GM21737 (cell line): ENCODE data around the gene RNFT1.
"Not testable (repeated sequence)": the region's sequence is repeated elsewhere in the genome, so short reads cannot be mapped to it uniquely, and the experiment has no call there.

ENCODE experiments used
- ATAC-seq: cut with Tn5 transposase; IDR thresholded peaks from one replicate; pipeline ENCODE4 v1.9.1; 2021; ENCODE audit warnings: mild to moderate bottlenecking, moderate library complexity; ENCODE audit not compliant: unreplicated experiment

The RNFT1 gene, protein sequence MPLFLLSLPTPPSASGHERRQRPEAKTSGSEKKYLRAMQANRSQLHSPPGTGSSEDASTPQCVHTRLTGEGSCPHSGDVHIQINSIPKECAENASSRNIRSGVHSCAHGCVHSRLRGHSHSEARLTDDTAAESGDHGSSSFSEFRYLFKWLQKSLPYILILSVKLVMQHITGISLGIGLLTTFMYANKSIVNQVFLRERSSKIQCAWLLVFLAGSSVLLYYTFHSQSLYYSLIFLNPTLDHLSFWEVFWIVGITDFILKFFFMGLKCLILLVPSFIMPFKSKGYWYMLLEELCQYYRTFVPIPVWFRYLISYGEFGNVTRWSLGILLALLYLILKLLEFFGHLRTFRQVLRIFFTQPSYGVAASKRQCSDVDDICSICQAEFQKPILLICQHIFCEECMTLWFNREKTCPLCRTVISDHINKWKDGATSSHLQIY

DNA sequence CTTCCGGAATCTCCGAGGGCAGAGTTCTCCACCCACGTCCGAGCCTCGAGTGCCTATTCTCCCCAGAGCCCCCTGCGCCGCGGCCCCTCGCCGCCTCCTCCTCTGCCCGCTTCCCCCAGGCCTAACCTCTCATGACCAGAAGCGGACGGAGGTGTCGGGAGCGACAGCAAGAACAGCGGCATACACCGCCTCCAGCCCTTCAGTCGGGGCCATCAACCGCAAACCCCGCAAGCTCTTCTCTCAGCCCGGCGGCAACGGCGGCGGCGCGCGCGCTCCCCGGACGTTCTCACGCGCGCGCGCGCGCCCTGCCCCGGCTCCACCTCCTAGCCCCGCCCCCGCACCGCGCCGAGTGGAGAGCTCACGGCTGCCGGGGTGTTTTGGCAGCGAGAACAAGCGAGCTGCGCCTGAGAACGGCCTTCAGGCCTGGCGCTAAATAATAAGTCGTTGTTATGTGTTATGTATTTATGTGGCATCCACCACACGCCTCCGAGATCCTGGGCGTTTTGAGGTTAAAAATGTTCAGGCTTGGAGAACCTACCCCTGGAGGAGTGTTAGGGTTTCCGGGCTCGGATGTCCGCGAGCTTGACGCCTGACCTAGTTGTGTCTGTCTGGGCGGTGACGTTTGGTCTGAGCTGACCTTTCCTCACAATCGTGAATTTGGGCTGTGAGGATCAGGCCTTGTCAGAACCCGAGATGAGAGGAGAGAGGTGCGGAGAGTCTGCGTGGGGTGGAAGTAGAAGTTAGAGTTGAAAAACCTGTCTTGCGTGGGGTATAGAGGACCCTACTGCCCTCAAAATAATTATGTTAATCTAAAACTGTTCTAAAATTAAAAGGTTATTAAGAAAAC, at the start of gene RNFT1:
Gene RNFT1, minus strand, starts transcription at position 259 of the 847 bp plus-strand sequence. Its CDS starts 77 bp downstream, at position 182.
- peak; percentile 88 for ATAC-seq

DNA sequence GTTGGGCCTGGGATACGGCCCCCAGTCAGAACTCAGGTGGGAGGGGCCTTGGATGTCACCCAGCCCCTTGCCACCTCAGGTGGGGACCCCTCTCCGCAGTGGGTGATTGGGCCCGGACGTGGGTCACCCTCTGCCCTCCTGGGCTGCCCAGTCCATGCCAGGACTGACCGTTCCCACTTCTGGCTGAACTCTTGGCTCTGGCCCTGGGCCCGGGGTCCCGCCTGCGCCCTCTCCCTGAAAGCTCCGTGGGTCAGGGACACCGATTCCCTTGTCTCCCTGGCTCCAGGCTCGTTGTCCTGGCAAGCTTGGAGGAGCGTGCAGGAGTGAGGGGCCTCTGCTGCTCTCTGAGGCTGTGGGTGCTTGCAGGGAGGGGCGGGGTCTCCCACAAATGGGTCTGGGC, 44.8 kb upstream of the RNFT1 start:
- not testable (repeated sequence) for ATAC-seq

DNA sequence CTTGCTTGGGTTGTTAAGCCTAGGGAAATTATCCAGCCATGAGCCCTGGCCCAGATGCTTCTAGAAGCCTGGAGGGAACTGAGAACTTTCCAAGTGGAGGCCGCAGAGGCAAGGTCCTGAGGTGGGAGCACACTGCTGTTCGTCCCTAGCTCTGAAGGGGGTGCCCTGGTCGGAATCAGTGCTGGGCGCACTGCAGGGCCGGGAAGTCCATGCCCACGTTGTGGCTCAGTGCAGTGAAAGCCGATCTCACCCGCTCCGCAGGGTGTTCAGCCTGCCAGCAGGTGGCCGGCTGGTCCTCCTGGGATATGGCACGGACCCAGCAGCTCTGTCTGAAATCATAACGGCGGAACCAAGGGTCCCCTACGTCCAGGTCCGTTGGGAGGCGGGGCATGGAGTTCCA, 43.8 kb upstream of the RNFT1 start:
- ATAC-seq, result not testable (repeated sequence)

DNA sequence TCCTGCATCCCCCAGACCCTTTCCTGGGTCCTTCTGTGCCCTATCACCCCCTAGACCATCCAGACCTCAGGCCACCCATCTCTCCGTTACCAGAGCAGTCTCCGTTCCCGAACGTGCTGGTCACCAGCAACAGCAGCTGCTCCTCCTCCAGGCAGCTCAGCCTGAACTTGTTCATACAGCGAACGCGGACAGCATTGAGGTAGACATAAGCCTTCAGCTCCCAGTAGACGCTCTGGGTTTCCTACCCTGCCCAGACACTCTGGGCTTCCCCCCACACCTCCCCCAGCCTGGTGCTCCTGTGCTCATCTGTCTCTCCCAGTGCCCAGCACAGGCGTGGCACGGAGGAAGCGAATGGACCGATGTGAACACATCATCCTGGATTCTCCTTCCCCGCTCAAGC, 41.6 kb upstream of the RNFT1 start:
- no peak for ATAC-seq

DNA sequence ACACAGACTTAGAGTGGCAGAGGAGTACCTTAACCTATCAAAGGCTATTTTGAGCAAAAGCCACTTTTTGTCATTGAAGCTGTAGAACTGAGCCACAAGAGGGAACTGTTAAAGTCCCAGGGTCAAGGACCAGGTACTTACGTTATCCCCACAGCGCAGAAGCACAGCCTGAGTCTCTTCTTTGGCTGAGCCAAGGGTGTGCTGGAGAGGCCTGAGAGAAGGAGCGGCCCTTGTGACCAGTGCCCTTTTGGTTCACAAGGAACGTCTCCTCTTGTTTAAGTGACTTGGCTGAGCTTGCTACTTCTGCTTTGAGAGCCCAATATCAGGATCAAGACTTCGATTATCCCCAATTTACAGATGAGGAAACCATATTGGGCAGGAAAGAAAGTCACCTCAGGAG, 40.0 kb upstream of the RNFT1 start:
- ATAC-seq, result not testable (repeated sequence)

DNA sequence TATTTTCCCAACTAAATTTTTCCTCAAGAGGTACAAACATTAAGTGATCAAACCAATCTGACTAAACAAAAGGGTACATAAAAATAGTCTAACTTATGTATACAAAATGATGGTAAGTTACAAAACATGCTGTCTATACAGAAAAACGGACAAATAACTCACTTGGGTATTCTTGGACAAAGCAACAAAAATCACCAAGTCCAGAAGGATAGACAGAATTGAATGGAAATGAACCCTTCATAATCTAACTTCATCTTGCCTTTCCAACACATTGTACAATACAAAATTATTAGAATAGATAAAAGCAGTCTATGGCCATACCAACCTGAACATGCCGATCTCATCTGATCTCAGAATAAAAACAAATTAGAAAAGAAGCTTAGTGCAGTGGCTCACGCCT, 37.9 kb upstream of the RNFT1 start:
- not testable (repeated sequence) for ATAC-seq

DNA sequence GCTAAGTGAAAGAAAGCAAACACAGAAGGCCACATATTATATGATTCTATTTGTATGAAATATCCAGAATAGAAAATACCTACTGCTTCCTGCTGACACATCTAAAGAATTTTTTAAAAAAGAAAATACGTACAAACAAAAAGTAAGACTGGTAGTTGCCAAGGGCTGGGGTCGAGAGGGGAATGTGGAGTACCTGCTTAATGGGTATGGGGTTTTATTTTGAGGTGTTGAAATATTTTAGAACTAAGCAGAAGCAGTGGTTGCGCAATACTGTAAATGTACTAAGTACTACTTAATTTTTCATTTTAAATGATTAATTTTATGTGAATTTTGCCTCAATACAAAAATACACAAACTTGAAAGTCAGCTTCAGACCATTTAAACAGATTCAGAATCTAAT, 32.1 kb upstream of the RNFT1 start:
- ATAC-seq, result not testable (repeated sequence)

DNA sequence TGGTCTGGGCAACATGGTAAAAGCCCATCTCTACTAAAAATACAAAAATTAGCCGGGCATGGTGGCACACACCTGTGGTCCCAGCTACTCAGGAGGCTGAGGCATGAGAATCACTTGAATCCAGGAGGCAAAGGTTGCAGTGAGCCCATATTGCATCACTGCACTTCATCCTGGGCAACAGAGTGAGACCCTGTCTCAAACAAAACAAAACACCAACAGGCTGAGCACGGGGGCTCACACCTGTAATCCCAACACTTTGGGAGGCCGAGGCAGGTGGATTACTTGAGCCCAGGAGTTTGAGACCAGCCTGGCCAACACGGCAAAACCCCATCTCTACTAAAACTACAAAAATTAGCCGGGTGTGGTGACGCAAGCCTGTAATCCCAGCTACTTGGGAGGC, 10.6 kb upstream of the RNFT1 start:
- not testable (repeated sequence) for ATAC-seq

DNA sequence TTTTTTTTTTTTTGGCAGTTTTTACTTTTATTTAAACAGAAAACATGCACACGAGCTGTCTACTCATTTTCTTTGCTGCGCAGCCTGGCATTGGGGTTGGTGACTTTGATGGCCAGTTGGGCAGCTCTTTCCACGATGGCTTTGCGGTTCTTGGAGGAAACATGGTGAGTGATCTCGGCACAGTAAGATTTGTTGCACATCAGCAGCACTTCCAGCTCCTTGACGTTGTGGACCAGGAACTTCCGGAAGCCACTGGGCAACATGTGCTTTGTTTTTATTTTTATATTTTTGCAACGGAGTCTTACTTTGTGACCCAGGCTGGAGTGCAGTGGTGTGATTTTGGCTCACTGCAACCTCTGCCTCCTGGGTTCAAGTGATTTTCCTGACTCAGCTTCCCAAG, 8.9 kb upstream of the RNFT1 start:
- not testable (repeated sequence) for ATAC-seq

DNA sequence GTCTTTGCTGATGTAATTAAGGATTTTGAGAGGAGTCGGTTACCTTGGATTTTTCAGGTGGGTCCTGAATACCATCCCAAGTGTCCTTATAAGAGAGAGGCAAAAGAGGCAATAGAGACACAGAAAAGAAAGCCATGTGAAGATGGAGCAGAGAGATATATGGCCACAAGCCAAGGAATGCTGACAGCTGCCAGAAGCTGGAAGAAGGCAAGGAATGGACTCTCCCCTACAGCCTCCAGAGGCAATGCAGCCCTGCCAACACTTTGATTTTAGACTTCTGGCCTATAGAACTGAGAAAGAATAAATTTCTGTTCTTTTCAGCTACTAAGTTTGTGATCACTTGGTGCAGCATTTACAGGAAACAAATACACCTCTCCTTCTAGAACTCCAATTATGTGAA, 8.2 kb upstream of the RNFT1 start:
- no peak for ATAC-seq

DNA sequence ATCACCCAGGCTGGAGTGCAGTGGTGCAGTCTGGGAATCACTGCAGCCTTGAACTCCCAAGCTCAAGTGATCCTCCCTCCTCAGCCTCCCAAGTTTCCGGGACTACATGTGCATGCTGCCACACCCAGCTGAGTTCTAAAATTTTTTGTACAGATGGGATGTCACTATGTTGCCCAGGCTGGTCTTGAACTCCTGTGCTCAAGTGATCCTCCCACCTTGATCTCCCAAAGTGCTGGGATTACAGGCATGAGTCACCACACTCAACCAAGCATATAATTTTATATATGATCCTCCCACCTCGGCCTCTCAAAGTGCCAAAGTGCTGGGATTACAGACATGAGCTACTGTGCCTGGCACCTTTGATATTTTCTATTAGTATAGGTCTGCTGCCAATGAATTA, 7.2 kb upstream of the RNFT1 start:
- not testable (repeated sequence) for ATAC-seq

DNA sequence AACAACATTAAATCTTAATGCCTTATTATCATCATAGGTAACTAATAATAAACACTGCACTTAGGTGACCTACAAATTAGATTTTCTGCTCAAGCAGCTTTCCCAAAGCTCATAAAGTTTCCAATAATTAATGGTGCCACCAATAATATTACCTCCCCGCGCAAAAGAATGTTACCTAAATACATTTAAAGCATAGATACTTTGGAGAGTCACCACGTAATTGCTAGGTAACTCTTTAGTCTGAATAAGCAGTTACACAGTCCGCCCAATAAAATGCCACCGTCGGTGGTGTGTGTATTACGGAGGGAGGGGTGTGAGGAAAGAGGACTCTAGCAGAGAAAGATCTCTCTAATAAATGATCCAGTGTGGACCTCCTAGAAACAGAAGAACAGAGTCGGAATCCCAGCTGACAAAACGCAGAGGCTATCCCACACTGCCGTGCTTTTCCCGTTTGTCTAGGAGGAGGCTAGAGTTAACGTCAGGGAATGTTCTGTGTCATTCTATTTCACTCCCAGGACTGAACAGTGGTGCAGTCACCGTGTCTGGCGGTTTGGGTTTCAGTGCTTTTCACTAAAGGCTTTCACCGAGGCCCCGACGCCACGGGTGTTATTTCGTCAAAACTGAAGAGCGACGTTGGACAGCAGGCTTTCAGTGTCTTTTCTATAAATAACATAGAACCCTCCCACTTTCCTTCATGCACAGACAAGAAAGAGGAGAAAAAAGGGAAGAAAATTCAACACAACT, 630 bp downstream of the RNFT1 start:
- ATAC-seq, result peak; percentile 38

DNA sequence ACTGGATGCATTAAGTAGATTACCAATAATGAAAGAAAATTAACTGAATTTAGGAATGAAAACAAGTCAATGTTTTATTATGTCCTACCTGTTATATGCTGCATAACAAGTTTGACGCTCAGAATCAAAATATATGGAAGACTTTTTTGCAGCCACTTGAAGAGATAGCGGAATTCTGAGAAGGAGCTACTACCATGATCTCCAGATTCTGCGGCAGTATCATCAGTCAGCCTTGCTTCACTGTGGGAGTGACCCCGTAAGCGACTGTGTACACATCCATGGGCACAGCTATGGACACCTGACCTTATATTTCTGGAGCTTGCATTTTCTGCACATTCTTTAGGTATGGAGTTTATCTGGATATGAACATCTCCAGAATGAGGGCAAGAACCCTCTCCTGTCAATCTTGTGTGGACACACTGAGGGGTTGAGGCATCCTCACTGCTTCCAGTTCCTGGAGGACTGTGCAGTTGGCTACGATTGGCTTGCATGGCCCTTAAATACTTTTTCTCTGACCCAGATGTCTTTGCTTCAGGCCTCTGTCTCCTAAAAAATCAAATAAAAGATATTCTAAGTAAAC, 1.7 kb downstream of the RNFT1 start:
- no peak for ATAC-seq

DNA sequence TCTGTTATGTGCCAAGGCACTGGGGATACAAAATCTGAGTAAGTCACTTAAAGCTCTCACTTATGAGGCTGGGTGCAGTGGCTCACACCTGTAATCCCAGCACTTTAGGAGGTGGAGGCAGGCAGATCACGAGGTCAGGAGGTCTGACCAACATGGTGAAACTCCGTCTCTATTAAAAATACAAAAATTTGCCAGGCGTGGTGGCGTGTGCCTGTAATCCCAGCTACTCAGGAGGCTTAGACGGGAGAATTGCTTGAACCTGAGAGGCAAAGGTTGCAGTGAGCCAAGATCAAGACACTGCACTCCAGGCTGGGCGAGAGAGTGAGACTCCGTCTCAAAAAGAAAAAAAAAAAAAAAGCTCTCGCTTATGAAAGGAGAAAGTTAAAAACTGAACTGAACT, 5.0 kb downstream of the RNFT1 start:
- ATAC-seq, result not testable (repeated sequence)

DNA sequence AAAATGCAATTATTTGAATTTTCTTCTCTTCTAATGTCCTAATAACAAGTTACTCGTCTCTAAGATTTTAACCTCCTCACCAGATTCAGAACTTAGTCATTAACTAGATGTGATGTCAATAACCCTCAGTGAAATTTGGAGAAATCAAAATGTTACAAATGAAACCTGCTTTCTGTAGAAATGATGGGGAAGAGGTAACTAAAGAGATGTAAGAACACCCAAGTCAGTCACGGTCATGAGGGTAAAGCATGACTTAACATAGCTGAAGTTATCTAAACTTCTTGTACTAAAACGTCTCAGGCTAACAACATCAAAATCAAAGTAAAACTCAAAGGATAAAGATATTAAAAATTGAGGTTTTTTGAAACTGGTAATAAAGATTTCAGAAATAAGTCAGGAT, 9.7 kb downstream of the RNFT1 start:
- ATAC-seq, result no peak

DNA sequence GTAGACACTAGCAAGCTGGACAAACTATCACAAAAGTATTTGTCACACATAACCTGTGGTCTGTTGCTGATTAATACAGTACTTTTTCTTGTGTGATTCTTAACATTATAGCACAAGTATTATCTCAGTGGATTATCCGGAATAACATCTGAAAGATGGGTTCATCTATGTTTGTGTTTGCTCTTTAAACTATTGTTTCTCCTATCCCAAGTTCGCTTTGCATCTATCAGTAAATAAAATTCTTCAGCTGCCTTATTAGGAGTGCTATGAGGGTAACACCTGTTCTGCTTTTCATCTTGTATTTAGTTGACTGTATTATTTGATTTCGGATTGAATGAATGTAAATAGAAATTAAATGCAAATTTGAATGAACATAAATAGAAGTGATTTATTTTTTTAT, 14.5 kb downstream of the RNFT1 start:
- no peak for ATAC-seq

DNA sequence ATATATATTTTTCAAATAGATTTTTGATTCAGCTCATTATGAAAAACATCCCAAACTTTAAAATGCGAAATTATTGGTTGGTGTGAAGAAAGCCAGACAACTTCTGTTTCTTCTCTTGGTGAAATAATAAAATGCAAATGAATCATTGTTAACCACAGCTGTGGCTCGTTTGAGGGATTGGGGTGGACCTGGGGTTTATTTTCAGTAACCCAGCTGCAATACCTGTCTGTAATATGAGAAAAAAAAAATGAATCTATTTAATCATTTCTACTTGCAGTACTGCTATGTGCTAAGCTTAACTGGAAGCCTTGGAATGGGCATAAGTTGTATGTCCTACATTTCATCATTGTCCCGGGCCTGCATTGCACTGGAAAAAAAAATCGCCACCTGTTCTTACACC, 17.2 kb downstream of the RNFT1 start:
- ATAC-seq, result not testable (repeated sequence)

DNA sequence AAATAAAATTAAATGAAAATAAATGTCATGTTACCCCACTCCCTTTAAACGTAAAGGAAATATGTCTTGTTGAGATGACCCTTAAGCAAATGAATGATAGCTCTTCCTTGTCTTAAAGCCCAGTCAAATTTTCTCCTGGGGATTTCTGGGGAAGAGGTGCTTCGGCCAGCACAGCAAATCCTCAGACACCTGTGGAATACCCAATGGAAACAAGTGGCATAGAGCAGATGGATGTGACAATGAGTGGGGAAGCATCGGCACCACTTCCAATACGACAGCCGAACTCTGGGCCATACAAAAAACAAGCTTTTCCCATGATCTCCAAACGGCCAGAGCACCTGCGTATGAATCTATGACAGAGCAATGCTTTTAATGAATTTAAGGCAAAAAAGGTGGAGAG, 18.1 kb downstream of the RNFT1 start:
- ATAC-seq, result not testable (repeated sequence)

DNA sequence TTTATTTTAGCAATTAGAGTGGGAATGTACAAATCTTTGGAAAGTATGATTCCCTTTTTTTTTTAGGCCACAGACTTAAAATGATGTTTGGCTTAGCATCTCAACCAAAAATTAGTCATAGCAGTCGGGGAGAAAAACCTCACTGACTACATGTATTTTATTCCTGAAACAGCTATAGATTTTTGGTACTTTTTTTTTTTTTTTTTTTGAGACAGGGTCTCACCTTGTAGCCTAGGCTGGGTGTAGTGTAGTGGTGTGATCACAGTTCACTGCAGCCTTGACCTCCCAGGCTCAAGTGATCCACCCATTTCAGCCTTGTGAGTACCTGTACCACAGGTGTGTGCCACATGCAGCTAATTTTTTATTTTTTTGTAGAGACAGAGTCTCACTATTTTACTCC, 23.4 kb downstream of the RNFT1 start:
- ATAC-seq, result no peak

DNA sequence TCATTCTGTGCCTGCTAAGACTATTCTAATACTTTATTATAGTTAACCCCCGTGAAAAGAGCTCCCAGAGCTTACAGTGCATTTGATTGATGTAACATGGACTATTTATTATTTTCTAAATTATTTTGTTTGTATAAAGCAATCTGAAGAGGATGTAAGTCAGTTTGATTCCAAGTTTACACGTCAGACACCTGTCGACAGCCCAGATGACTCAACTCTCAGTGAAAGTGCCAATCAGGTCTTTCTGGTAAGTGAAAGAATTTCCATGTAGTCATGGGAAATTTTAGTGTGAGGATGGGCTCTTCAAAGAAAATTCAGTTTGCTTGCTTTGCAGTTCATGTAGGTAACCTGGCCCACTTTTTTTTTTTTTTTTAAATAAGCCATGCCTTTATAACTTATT, 23.8 kb downstream of the RNFT1 start:
- ATAC-seq, result not testable (repeated sequence)

DNA sequence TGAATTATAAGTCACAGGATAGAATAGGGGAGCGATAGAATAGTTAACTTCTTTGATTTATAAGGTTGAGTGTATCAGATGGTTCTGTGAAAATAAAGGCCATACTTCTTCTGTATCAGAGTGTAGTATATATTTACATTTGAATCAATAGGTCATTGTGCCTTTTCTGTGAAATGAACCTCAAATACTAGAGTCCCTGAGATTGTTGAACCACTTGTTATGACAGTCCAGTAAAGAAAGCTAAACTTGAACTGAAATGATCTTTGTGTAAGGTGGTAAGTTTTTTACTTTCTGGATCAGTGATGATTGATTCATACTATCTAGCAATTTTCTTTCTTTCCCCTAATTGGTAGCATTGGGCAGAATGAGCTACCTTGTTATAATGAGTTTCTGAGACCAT, 31.2 kb downstream of the RNFT1 start:
- ATAC-seq, result not testable (repeated sequence)
